HL-60 (cell line): ENCODE measurements around the gene PTGES.

Experiments used
- GABPA ChIP-seq: IDR thresholded peaks from 2 replicates; pipeline ENCODE4 v1.6.1; 2012; ENCODE audit warnings: low read depth
- POLR2AphosphoS5 ChIP-seq: IDR thresholded peaks from 2 replicates; pipeline ENCODE4 v1.6.1; 2012; ENCODE audit warnings: low read depth
- SPI1 ChIP-seq: IDR thresholded peaks from 2 replicates; pipeline ENCODE4 v1.6.1; 2012; ENCODE audit warnings: low read depth, mild to moderate bottlenecking, borderline replicate concordance
- TF ChIP-seq, protein P1 (sequence below): IDR thresholded peaks from 2 replicates; pipeline ENCODE4 v1.6.1; 2012; ENCODE audit warnings: low read depth; ENCODE audit not compliant: insufficient replicate concordance
- TF ChIP-seq, protein P2 (sequence below): IDR thresholded peaks from one replicate; pipeline ENCODE4 v1.5.1; 2011; ENCODE audit warnings: low read length, control low read depth, inconsistent platforms; ENCODE audit not compliant: insufficient read depth

DNA sequence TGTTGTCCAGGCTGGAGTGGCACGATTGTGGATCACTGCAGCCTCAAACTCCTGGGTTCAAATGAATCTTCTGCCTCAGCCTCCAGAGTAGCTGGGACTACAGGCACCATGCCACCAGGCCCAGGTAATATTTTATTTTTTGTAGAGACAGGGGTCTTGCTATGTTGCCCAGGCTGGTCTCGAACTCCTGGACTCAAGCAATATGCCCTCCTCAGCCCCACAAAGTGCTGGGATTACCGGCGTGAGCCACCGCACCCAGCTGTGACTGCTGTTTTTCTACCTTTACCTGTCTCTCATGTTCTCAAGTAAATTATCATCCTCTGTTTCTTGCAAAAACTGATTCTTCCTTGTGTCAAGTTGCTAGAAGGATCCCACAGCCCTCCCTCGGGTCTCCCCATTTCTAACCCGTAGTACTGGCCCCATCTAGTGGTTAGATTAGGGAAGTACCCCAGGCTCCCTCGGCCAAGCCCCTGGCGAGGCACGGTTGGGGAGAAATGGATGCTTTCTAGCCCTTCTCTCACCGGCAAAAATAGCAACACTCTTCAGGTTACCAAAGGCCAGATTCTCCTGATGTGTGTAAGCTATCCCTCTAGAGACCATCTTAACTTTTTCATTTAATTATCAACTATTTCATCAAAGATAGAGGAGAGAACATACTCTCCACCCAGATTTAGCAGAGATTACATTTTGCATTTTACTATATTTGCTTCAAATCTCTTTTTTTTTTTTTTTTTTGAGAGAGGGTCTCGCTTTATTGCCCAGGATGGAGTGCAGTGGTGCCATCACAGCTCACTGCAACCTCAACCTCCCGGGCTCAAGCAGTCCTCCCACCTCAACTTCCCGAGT is 30.9 kb upstream of the PTGES start:
- TF ChIP-seq, protein P1, sequence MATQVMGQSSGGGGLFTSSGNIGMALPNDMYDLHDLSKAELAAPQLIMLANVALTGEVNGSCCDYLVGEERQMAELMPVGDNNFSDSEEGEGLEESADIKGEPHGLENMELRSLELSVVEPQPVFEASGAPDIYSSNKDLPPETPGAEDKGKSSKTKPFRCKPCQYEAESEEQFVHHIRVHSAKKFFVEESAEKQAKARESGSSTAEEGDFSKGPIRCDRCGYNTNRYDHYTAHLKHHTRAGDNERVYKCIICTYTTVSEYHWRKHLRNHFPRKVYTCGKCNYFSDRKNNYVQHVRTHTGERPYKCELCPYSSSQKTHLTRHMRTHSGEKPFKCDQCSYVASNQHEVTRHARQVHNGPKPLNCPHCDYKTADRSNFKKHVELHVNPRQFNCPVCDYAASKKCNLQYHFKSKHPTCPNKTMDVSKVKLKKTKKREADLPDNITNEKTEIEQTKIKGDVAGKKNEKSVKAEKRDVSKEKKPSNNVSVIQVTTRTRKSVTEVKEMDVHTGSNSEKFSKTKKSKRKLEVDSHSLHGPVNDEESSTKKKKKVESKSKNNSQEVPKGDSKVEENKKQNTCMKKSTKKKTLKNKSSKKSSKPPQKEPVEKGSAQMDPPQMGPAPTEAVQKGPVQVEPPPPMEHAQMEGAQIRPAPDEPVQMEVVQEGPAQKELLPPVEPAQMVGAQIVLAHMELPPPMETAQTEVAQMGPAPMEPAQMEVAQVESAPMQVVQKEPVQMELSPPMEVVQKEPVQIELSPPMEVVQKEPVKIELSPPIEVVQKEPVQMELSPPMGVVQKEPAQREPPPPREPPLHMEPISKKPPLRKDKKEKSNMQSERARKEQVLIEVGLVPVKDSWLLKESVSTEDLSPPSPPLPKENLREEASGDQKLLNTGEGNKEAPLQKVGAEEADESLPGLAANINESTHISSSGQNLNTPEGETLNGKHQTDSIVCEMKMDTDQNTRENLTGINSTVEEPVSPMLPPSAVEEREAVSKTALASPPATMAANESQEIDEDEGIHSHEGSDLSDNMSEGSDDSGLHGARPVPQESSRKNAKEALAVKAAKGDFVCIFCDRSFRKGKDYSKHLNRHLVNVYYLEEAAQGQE, result no peak
- TF ChIP-seq, protein P2, sequence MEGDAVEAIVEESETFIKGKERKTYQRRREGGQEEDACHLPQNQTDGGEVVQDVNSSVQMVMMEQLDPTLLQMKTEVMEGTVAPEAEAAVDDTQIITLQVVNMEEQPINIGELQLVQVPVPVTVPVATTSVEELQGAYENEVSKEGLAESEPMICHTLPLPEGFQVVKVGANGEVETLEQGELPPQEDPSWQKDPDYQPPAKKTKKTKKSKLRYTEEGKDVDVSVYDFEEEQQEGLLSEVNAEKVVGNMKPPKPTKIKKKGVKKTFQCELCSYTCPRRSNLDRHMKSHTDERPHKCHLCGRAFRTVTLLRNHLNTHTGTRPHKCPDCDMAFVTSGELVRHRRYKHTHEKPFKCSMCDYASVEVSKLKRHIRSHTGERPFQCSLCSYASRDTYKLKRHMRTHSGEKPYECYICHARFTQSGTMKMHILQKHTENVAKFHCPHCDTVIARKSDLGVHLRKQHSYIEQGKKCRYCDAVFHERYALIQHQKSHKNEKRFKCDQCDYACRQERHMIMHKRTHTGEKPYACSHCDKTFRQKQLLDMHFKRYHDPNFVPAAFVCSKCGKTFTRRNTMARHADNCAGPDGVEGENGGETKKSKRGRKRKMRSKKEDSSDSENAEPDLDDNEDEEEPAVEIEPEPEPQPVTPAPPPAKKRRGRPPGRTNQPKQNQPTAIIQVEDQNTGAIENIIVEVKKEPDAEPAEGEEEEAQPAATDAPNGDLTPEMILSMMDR, result peak; percentile 78
- TF ChIP-seq POLR2AphosphoS5 (no peak), GABPA (no peak), SPI1 (no peak)
